PC-3 (cell line): Measurements from ENCODE around the gene YWHAG. TPM values are rescaled to one million over a fixed set of nuclear protein-coding genes. Genes with fewer than 3 reads are reported as not detected.
"Not testable (repeated sequence)": the region's sequence is repeated elsewhere in the genome, so short reads cannot be mapped to it uniquely, and the experiment has no call there.

Experiments used
- ATAC-seq: fragments of 200-7000 bp; cut with Tn5 transposase; 2 replicates; pipeline ENCODE4 v1.9.1; 2020; ENCODE audit warnings: mild to moderate bottlenecking, moderate library complexity
- BruUV-seq: library from RNA; stranded (reverse); fragments of 400-500 nt; replicated peaks from 2 replicates; lab custom pipeline; 2021; lab: Mats Ljungman, UMichigan
- CTCF ChIA-PET: fragments of 300-600 bp; sonication (Branson Sonifier 250); formaldehyde crosslinking; loops from one replicate; lab custom pipeline; 2022; ENCODE audit warnings: antibody characterized with exemption; lab: Charles Lee
- POLR2A ChIA-PET: fragments of 300-600 bp; sonication (Branson Sonifier 250); formaldehyde crosslinking; loops from one replicate; lab custom pipeline; 2022; ENCODE audit warnings: antibody characterized with exemption; ENCODE audit not compliant: unreplicated experiment; lab: Charles Lee
- DNase-seq: peaks from one replicate; pipeline ENCODE4 v3.0.0-alpha.2; 2015
- H2AFZ ChIP-seq: fragments of 300-600 bp; sonication (generic); 2 replicates; pipeline ENCODE4 v1.6.0; 2016; ENCODE audit warnings: antibody characterized with exemption, low read length
- H3F3A ChIP-seq: fragments of 300-600 bp; sonication (generic); one replicate; pipeline ENCODE4 v1.6.0; 2017; ENCODE audit warnings: antibody characterized with exemption, low read length, control low read depth, mild to moderate bottlenecking; ENCODE audit not compliant: unreplicated experiment
- H3K27ac ChIP-seq: fragments of 300-600 bp; sonication (generic); 2 replicates; pipeline ENCODE4 v1.5.1; 2016; ENCODE audit warnings: mild to moderate bottlenecking, low read length
- H3K27me3 ChIP-seq: fragments of 300-600 bp; sonication (generic); 2 replicates; pipeline ENCODE4 v1.6.1; 2016; ENCODE audit warnings: low read length, mixed read lengths
- H3K36me3 ChIP-seq: fragments of 300-600 bp; sonication (generic); 2 replicates; pipeline ENCODE4 v1.6.1; 2016; ENCODE audit warnings: low read depth, mixed run types, low read length, mixed read lengths
- H3K4me1 ChIP-seq: fragments of 300-600 bp; sonication (generic); 2 replicates; pipeline ENCODE4 v1.5.1; 2016; ENCODE audit warnings: low read length; ENCODE audit not compliant: insufficient read depth
- H3K4me2 ChIP-seq: fragments of 300-600 bp; sonication (generic); 2 replicates; pipeline ENCODE4 v1.6.0; 2016; ENCODE audit warnings: low read length
- H3K4me3 ChIP-seq: fragments of 300-600 bp; sonication (generic); 2 replicates; pipeline ENCODE4 v1.5.1; 2016; ENCODE audit warnings: mild to moderate bottlenecking, low read length, mixed read lengths
- H3K79me2 ChIP-seq: fragments of 300-600 bp; sonication (generic); 2 replicates; pipeline ENCODE4 v1.6.1; 2017; ENCODE audit warnings: low read length, mixed read lengths
- H3K9ac ChIP-seq: fragments of 300-600 bp; sonication (generic); 2 replicates; pipeline ENCODE4 v1.6.0; 2016; ENCODE audit warnings: mild to moderate bottlenecking, low read length
- H3K9me2 ChIP-seq: fragments of 300-600 bp; sonication (generic); replicated peaks from 2 replicates; pipeline ENCODE4 v1.6.1; 2016; ENCODE audit warnings: mixed run types, low read length, mixed read lengths
- H3K9me3 ChIP-seq: fragments of 300-600 bp; sonication (generic); 2 replicates; pipeline ENCODE4 v1.6.1; 2016; ENCODE audit warnings: low read length, mixed read lengths
- H4K20me1 ChIP-seq: fragments of 300-600 bp; sonication (generic); 2 replicates; pipeline ENCODE4 v1.6.1; 2016; ENCODE audit warnings: low read length, mixed read lengths
- EZH2 ChIP-seq: fragments of 300-600 bp; sonication (generic); IDR thresholded peaks from one replicate; pipeline ENCODE4 v1.6.1; 2017; ENCODE audit warnings: antibody characterized with exemption, mild to moderate bottlenecking, low read length; ENCODE audit not compliant: unreplicated experiment
- EZH2phosphoT487 ChIP-seq: fragments of 300-600 bp; sonication (generic); IDR thresholded peaks from 2 replicates; pipeline ENCODE4 v1.6.1; 2018; ENCODE audit warnings: mild to moderate bottlenecking, antibody characterized with exemption, low read length, borderline replicate concordance
- intact Hi-C: fragments of 100-400 bp; cut with micrococcal nuclease; formaldehyde crosslinking; loops from 2 replicates; pipeline ENCODE4 v1.9.0; 2023
- total RNA-seq: library from RNA; depleted of rRNA; stranded (reverse); fragments of >200 nt; gene quantifications from 2 replicates; pipeline ENCODE4 v1.2.3, GENCODE V29; 2014
- TF ChIP-seq, protein P1 (sequence below): fragments of 300-600 bp; sonication (generic); conservative IDR thresholded peaks from 2 replicates; pipeline ENCODE4 v1.5.1; 2017; ENCODE audit warnings: antibody characterized with exemption, low read depth, mild to moderate bottlenecking, low read length

Gene YWHAG
- total RNA-seq, 1 experiment from 2014 or later = 42.2 TPM

- H3K36me3 ChIP-seq = no peaks in the 10 kb centered on the region
- H3K27me3 ChIP-seq = no peaks in the 10 kb centered on the region
- H3K79me2 ChIP-seq = no peaks in the 10 kb centered on the region
- no peaks in the 10 kb centered on the region for H3F3A ChIP-seq
- TF ChIP-seq, protein P1, sequence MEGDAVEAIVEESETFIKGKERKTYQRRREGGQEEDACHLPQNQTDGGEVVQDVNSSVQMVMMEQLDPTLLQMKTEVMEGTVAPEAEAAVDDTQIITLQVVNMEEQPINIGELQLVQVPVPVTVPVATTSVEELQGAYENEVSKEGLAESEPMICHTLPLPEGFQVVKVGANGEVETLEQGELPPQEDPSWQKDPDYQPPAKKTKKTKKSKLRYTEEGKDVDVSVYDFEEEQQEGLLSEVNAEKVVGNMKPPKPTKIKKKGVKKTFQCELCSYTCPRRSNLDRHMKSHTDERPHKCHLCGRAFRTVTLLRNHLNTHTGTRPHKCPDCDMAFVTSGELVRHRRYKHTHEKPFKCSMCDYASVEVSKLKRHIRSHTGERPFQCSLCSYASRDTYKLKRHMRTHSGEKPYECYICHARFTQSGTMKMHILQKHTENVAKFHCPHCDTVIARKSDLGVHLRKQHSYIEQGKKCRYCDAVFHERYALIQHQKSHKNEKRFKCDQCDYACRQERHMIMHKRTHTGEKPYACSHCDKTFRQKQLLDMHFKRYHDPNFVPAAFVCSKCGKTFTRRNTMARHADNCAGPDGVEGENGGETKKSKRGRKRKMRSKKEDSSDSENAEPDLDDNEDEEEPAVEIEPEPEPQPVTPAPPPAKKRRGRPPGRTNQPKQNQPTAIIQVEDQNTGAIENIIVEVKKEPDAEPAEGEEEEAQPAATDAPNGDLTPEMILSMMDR = no peak
- TF ChIP-seq EZH2phosphoT487 = no peak
- no peak for TF ChIP-seq EZH2
- no peak overlapping the region for H2AFZ ChIP-seq
- H3K4me3 ChIP-seq = no peak overlapping the region
- no peak for DNase-seq
- BruUV-seq = no TSS peak
- POLR2A ChIA-PET = no interaction called here
- CTCF ChIA-PET = no interaction called here
- no peak overlapping the region for H3K9ac ChIP-seq
- ATAC-seq = no peak
- no peaks in the 10 kb centered on the region for H3K9me3 ChIP-seq
- H3K9me2 ChIP-seq = no peaks in the 10 kb centered on the region
- intact Hi-C loops = no loop called here
- H3K4me2 ChIP-seq = no peak overlapping the region
- H3K4me1 ChIP-seq = peaks cover 15% of the 10 kb centered on the region
- H4K20me1 ChIP-seq = no peaks in the 10 kb centered on the region
- no peak overlapping the region for H3K27ac ChIP-seq
Measured at GRCh38 chr7:76390092-76390491, 31.3 kb upstream of the YWHAG start.

GRCh38 chr7:76387789-76388188, 29.0 kb upstream of the YWHAG start:
- H3K36me3 ChIP-seq, H3K4me3 ChIP-seq, H3K27me3 ChIP-seq, H3K9me3 ChIP-seq, ATAC-seq, H4K20me1 ChIP-seq, H3K4me2 ChIP-seq, H3K79me2 ChIP-seq, H3K9me2 ChIP-seq, intact Hi-C loops, POLR2A ChIA-PET, H2AFZ ChIP-seq, H3K27ac ChIP-seq, H3K4me1 ChIP-seq, H3F3A ChIP-seq, BruUV-seq, DNase-seq, CTCF ChIA-PET, H3K9ac ChIP-seq: not testable (repeated sequence)

DNA sequence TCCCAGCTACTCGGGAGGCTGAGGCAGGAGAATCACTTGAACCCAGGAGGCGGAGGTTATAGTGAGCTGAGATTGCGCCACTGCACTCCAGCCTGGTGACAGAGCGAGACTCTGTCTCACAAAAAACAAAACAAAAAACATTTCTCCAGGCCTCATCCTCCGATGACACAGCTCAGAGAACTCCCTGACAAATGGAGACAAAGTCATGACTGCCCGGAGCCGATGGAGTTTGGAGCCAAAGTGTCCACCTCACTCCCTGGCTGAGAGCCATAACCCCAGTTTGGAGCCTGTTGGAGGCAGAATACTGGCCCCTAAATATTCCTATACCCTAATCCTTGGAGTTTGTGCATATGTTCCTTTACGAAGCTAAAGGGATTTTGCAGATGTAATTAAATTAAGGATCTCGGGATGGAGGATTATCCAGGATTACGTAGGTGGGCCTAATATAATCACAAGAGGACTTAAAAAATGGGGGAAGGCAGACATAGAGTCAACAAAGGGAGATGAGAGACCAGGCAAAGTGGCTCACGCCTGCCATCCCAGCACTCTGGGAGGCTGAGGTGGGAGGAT, 28.0 kb upstream of the YWHAG start:
- no peak for DNase-seq
- Histone ChIP-seq H3F3A (no peaks in the 10 kb centered on the region), H4K20me1 (no peaks in the 10 kb centered on the region), H3K4me1 (no peaks in the 10 kb centered on the region), H3K36me3 (no peaks in the 10 kb centered on the region), H2AFZ (no peak overlapping the region), H3K4me3 (no peak overlapping the region), H3K27ac (no peak overlapping the region), H3K27me3 (no peaks in the 10 kb centered on the region), H3K9me2 (no peaks in the 10 kb centered on the region), H3K79me2 (no peaks in the 10 kb centered on the region), H3K9ac (no peak overlapping the region), H3K9me3 (no peaks in the 10 kb centered on the region), H3K4me2 (no peak overlapping the region)
- BruUV-seq = no TSS peak
- intact Hi-C loops = no loop called here
- TF ChIP-seq EZH2 = no peak
- no peak for TF ChIP-seq EZH2phosphoT487
- TF ChIP-seq, protein P1 = no peak
- CTCF ChIA-PET = interaction anchor here (0.6 kb wide), 1 partner anchor 217 kb away, joined by 8 read pairs; no protein-coding TSS in a partner anchor
- POLR2A ChIA-PET = no interaction called here
- no peak for ATAC-seq
